ENCODE results near the gene CDKN2B-AS1.

Gene CDKN2B-AS1

DNA sequence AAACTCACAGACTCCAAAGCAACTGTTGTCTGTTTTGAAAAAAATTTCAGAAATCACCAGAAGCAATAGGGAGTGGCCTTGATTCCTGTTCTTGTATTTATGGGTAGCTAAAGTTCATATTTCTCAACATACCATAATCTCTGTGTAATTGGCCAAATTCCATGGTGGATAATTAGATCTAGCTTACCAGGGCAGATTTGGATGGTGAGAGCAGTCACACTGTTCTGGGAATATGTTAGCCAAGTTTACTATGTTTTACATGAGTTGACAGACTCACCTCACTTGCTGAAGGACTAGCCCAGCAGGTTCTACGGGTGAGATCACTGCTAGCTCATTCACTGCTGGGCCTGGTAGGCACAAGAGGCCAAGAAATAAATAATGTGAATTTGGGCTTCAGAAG is 47.2 kb downstream of the CDKN2B-AS1 start:
- H3K4me2 ChIP-seq (ENCODE audit: low read depth, low read length, poor library complexity, severe bottlenecking): no peak overlapping the region
- H3F3A ChIP-seq (ENCODE audit: insufficient read depth): no peaks in the 10 kb centered on the region
- no peaks in the 10 kb centered on the region for H3K27me3 ChIP-seq (ENCODE audit: low read length)
- H3K27ac ChIP-seq (ENCODE audit: low read depth, low read length): no peak overlapping the region
- no peak overlapping the region for H3K4me3 ChIP-seq (ENCODE audit: insufficient read depth, low read length, poor library complexity, severe bottlenecking)
- no peaks in the 10 kb centered on the region for H3K36me3 ChIP-seq (ENCODE audit: low read length)
- TF ChIP-seq EZH2phosphoT487 (conservative IDR thresholded peaks at IDR 0.05; ENCODE audit: low read length): no peak
- no peak for TF ChIP-seq CTCF (IDR thresholded peaks at IDR 0.05; ENCODE audit: insufficient read depth, low read length, poor library complexity, severe bottlenecking)
- no peaks in the 10 kb centered on the region for H4K20me1 ChIP-seq (ENCODE audit: low read depth, low read length)
- H3K9me3 ChIP-seq (ENCODE audit: insufficient read depth, low read length): no peaks in the 10 kb centered on the region
- H3K9ac ChIP-seq (ENCODE audit: low read length): no peak overlapping the region
- no peaks in the 10 kb centered on the region for H3K9me2 ChIP-seq (replicated peaks; ENCODE audit: insufficient read depth, low read length)
- no peak overlapping the region for H2AFZ ChIP-seq (ENCODE audit: low read depth, low read length, severe bottlenecking)
- no peaks in the 10 kb centered on the region for H3K79me2 ChIP-seq (ENCODE audit: insufficient read depth, low read length)

DNA sequence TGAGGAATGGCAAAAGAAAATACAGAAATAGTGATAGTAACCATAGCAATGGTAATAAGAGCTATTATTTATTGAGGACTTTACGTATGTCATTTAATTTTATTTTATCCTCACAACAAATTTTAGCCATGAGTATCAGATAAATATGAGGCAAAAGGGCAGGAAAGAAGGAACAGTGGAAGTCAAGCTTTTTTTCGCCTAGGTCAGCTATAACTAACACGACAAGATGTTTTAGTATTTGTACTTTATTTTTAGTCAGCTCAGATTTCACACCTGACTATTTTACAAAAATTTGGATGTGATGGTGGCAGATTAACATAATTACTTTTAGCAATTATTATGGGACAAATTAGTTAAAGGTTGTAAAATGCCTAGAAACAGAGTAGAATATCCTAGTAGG is 49.3 kb downstream of the CDKN2B-AS1 start:
- H3K79me2 ChIP-seq (ENCODE audit: insufficient read depth, low read length): no peaks in the 10 kb centered on the region
- TF ChIP-seq CTCF (IDR thresholded peaks at IDR 0.05; ENCODE audit: insufficient read depth, low read length, poor library complexity, severe bottlenecking) (no peak), EZH2phosphoT487 (conservative IDR thresholded peaks at IDR 0.05; ENCODE audit: low read length) (no peak)
- H3K36me3 ChIP-seq (ENCODE audit: low read length): no peaks in the 10 kb centered on the region
- no peak overlapping the region for H3K4me3 ChIP-seq (ENCODE audit: insufficient read depth, low read length, poor library complexity, severe bottlenecking)
- no peaks in the 10 kb centered on the region for H3K9me3 ChIP-seq (ENCODE audit: insufficient read depth, low read length)
- H2AFZ ChIP-seq (ENCODE audit: low read depth, low read length, severe bottlenecking): no peak overlapping the region
- H3K9me2 ChIP-seq (replicated peaks; ENCODE audit: insufficient read depth, low read length): no peaks in the 10 kb centered on the region
- H3K27me3 ChIP-seq (ENCODE audit: low read length): no peaks in the 10 kb centered on the region
- H3F3A ChIP-seq (ENCODE audit: insufficient read depth): no peaks in the 10 kb centered on the region
- H4K20me1 ChIP-seq (ENCODE audit: low read depth, low read length): no peaks in the 10 kb centered on the region
- no peak overlapping the region for H3K4me2 ChIP-seq (ENCODE audit: low read depth, low read length, poor library complexity, severe bottlenecking)
- H3K27ac ChIP-seq (ENCODE audit: low read depth, low read length): no peak overlapping the region
- no peak overlapping the region for H3K9ac ChIP-seq (ENCODE audit: low read length)

DNA sequence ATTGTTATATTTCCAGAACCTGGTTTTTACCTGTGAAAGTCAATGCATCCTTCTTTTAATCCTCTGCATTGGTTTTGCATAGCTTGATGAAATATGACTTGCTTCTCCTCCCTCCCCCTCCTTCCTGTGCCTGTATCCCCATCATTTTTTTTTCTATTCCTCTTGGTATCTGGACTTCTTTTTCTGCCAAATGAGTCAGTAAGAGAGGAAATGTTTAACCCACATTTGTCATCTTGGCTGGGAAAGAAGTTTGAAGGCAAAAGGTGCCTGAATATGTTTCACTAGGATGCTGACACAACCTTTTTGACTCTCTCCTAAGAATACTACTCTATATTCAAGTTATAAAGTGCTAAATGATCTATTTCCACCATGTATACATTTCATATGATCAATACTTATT is 50.0 kb downstream of the CDKN2B-AS1 start:
- H3K9me3 ChIP-seq (ENCODE audit: insufficient read depth, low read length): no peaks in the 10 kb centered on the region
- no peaks in the 10 kb centered on the region for H3K79me2 ChIP-seq (ENCODE audit: insufficient read depth, low read length)
- H3K27ac ChIP-seq (ENCODE audit: low read depth, low read length): no peak overlapping the region
- H2AFZ ChIP-seq (ENCODE audit: low read depth, low read length, severe bottlenecking): no peak overlapping the region
- no peak for TF ChIP-seq EZH2phosphoT487 (conservative IDR thresholded peaks at IDR 0.05; ENCODE audit: low read length)
- no peak for TF ChIP-seq CTCF (IDR thresholded peaks at IDR 0.05; ENCODE audit: insufficient read depth, low read length, poor library complexity, severe bottlenecking)
- H3K4me3 ChIP-seq (ENCODE audit: insufficient read depth, low read length, poor library complexity, severe bottlenecking): no peak overlapping the region
- no peaks in the 10 kb centered on the region for H3F3A ChIP-seq (ENCODE audit: insufficient read depth)
- H3K9ac ChIP-seq (ENCODE audit: low read length): no peak overlapping the region
- H3K9me2 ChIP-seq (replicated peaks; ENCODE audit: insufficient read depth, low read length): no peaks in the 10 kb centered on the region
- no peak overlapping the region for H3K4me2 ChIP-seq (ENCODE audit: low read depth, low read length, poor library complexity, severe bottlenecking)
- no peaks in the 10 kb centered on the region for H3K36me3 ChIP-seq (ENCODE audit: low read length)
- H3K27me3 ChIP-seq (ENCODE audit: low read length): no peaks in the 10 kb centered on the region
- H4K20me1 ChIP-seq (ENCODE audit: low read depth, low read length): no peaks in the 10 kb centered on the region

GRCh38 chr9:22045423-22045822 is 50.8 kb downstream of the CDKN2B-AS1 start:
- Histone ChIP-seq H3K27ac (ENCODE audit: low read depth, low read length) (no peak overlapping the region), H3K9me2 (replicated peaks; ENCODE audit: insufficient read depth, low read length) (no peaks in the 10 kb centered on the region), H3K27me3 (ENCODE audit: low read length) (no peaks in the 10 kb centered on the region), H2AFZ (ENCODE audit: low read depth, low read length, severe bottlenecking) (no peak overlapping the region), H3K4me3 (ENCODE audit: insufficient read depth, low read length, poor library complexity, severe bottlenecking) (no peak overlapping the region), H3K79me2 (ENCODE audit: insufficient read depth, low read length) (no peaks in the 10 kb centered on the region), H4K20me1 (ENCODE audit: low read depth, low read length) (no peaks in the 10 kb centered on the region), H3K4me2 (ENCODE audit: low read depth, low read length, poor library complexity, severe bottlenecking) (no peak overlapping the region), H3F3A (ENCODE audit: insufficient read depth) (no peaks in the 10 kb centered on the region), H3K9ac (ENCODE audit: low read length) (no peak overlapping the region), H3K36me3 (ENCODE audit: low read length) (no peaks in the 10 kb centered on the region), H3K9me3 (ENCODE audit: insufficient read depth, low read length) (no peaks in the 10 kb centered on the region)
- TF ChIP-seq EZH2phosphoT487 (conservative IDR thresholded peaks at IDR 0.05; ENCODE audit: low read length): no peak
- no peak for TF ChIP-seq CTCF (IDR thresholded peaks at IDR 0.05; ENCODE audit: insufficient read depth, low read length, poor library complexity, severe bottlenecking)

All from SU-DHL-6 (cell line).